HL-60/S4 (cell line): Measurements from ENCODE around the gene STAB2.

ENCODE experiments used
- in situ Hi-C: fragments of 300-500 bp; cut with MboI; formaldehyde crosslinking; loops from 2 replicates; pipeline ENCODE4 v1.14.3; 2022; ENCODE audit warnings: low sequenced_read_pairs

STAB2 gene

GRCh38 chr12:103586791-103587370 lies at the start of gene STAB2:
Gene STAB2, plus strand, starts transcription at chr12:103587273. Its CDS starts 204 bp downstream, at chr12:103587477.
- in situ Hi-C loops, result no loop called here

GRCh38 chr12:103538397-103538796 lies 48.7 kb upstream of the STAB2 start:
- in situ Hi-C loops, result loop anchor here (25.0 kb wide), 1 partner anchor 601 kb away; no protein-coding TSS in a partner anchor

- in situ Hi-C loops, result loop anchor here (25.0 kb wide), 1 partner anchor 603 kb away; no protein-coding TSS in a partner anchor
Observed at GRCh38 chr12:103540319-103540718, 46.8 kb upstream of the STAB2 start.

GRCh38 chr12:103542078-103542477 lies 45.0 kb upstream of the STAB2 start:
- in situ Hi-C loops, result loop anchor here (25.0 kb wide), 1 partner anchor 605 kb away; no protein-coding TSS in a partner anchor

GRCh38 chr12:103546959-103547358 lies 40.1 kb upstream of the STAB2 start:
- in situ Hi-C loops, result loop anchor here (25.0 kb wide), 1 partner anchor 610 kb away; no protein-coding TSS in a partner anchor

- in situ Hi-C loops, result loop anchor here (25.0 kb wide), 1 partner anchor 610 kb away; no protein-coding TSS in a partner anchor
Observed at GRCh38 chr12:103547376-103547775, 39.7 kb upstream of the STAB2 start.

GRCh38 chr12:103547929-103548328 lies 39.1 kb upstream of the STAB2 start:
- in situ Hi-C loops, result loop anchor here (25.0 kb wide), 1 partner anchor 611 kb away; no protein-coding TSS in a partner anchor

GRCh38 chr12:103548622-103549601 lies 38.2 kb upstream of the STAB2 start:
- in situ Hi-C loops, result loop anchor here (25.0 kb wide), 1 partner anchor 612 kb away; no protein-coding TSS in a partner anchor

GRCh38 chr12:103556890-103557627 lies 30.0 kb upstream of the STAB2 start:
- in situ Hi-C loops, result no loop called here

- in situ Hi-C loops, result no loop called here
Observed at GRCh38 chr12:103557628-103558010, 29.5 kb upstream of the STAB2 start.

GRCh38 chr12:103558879-103559278 lies 28.2 kb upstream of the STAB2 start:
- in situ Hi-C loops, result no loop called here

- in situ Hi-C loops, result no loop called here
Observed at GRCh38 chr12:103560604-103561101, 26.4 kb upstream of the STAB2 start.

GRCh38 chr12:103561174-103561573 lies 25.9 kb upstream of the STAB2 start:
- in situ Hi-C loops, result no loop called here

GRCh38 chr12:103566398-103566797 lies 20.7 kb upstream of the STAB2 start:
- in situ Hi-C loops, result no loop called here

GRCh38 chr12:103569278-103569677 lies 17.8 kb upstream of the STAB2 start:
- in situ Hi-C loops, result no loop called here

GRCh38 chr12:103571286-103571685 lies 15.8 kb upstream of the STAB2 start:
- in situ Hi-C loops, result no loop called here

GRCh38 chr12:103572312-103573045 lies 14.6 kb upstream of the STAB2 start:
- in situ Hi-C loops, result no loop called here

- in situ Hi-C loops, result no loop called here
Observed at GRCh38 chr12:103573185-103573584, 13.9 kb upstream of the STAB2 start.

- in situ Hi-C loops, result no loop called here
Observed at GRCh38 chr12:103578926-103579325, 8.1 kb upstream of the STAB2 start.

- in situ Hi-C loops, result no loop called here
Observed at GRCh38 chr12:103580026-103580425, 7.0 kb upstream of the STAB2 start.
